Stomach smooth muscle (tissue), 2 donors: Measurements from ENCODE around the gene CDR2.
A peak's percentile ranks its signal among the peaks of the same experiment; 100 is the strongest.
"Not testable (repeated sequence)": the region's sequence is repeated elsewhere in the genome, so short reads cannot be mapped to it uniquely, and the experiment has no call there.

Experiments
- H3K27ac ChIP-seq: one replicate; pipeline ENCODE4 v1.7.0; 2013; ENCODE audit warnings: mild to moderate bottlenecking, low read length, inconsistent platforms
- H3K27me3 ChIP-seq, 2 donors: one replicate each; pipeline ENCODE4 v1.7.0; 2013; ENCODE audit warnings: low read length in 2 of 2; ENCODE audit not compliant: insufficient read depth in 2 of 2, control insufficient read depth in 1 of 2
- H3K36me3 ChIP-seq, 2 donors: one replicate each; pipeline ENCODE4 v1.7.0; 2013; ENCODE audit warnings: low read length in 2 of 2; ENCODE audit not compliant: control insufficient read depth in 2 of 2, insufficient read depth in 2 of 2
- H3K4me1 ChIP-seq: one replicate; pipeline ENCODE4 v1.7.0; 2013; ENCODE audit warnings: low read length; ENCODE audit not compliant: control insufficient read depth, insufficient read depth
- H3K4me3 ChIP-seq, 2 donors: one replicate each; pipeline ENCODE4 v1.7.0; 2013; ENCODE audit warnings: low read length in 2 of 2
- H3K9ac ChIP-seq, 2 donors: one replicate each; pipeline ENCODE4 v1.7.0; 2013; ENCODE audit warnings: low read length in 2 of 2, mild to moderate bottlenecking in 1 of 2
- H3K9me3 ChIP-seq, 2 donors: one replicate each; pipeline ENCODE4 v1.7.0; 2013; ENCODE audit warnings: low read length in 2 of 2; ENCODE audit not compliant: control insufficient read depth in 2 of 2
- donor health status: healthy.
- donor health status: Pancreatic carcinoma.

The CDR2 gene

DNA sequence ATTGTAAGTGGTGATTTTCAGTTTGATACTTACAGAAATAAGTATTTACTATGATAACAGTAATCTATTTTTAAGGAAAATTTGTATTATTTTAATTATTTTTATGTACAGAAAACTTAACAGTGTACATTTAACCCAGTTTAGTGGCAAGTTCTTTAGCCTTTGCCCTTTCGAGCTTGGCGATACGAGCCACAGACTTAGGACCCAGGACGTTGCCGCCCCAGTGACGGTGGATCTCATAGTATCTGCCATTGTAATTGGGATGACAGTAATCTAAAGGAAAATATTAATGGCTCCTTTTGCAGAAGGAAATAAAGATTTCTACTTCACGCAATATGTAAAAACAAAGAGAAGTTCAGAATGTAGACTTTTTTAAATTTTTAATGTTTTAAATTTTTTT, 5.2 kb upstream of the CDR2 start:
- Histone ChIP-seq H3K4me1 (peaks cover 5% of the 10 kb centered on the region), H3K9ac (no peak overlapping the region), H3K27ac (no peak overlapping the region), H3K4me3 (no peak overlapping the region), H3K9me3 (no peaks in the 10 kb centered on the region), H3K27me3 (no peaks in the 10 kb centered on the region), H3K36me3 (no peaks in the 10 kb centered on the region)

GRCh38 chr16:22375963-22376640, 1.7 kb upstream of the CDR2 start:
- Histone ChIP-seq H3K9ac (no peak overlapping the region), H3K4me3 (no peak overlapping the region), H3K4me1 (peaks cover 13% of the 10 kb centered on the region), H3K27me3 (no peaks in the 10 kb centered on the region), H3K9me3 (no peaks in the 10 kb centered on the region), H3K36me3 (no peaks in the 10 kb centered on the region), H3K27ac (no peak overlapping the region)

GRCh38 chr16:22375117-22375962, 921 bp upstream of the CDR2 start:
- H3K4me3 ChIP-seq: peak overlapping the region; percentile 69 to 88
- peaks cover 13% of the 10 kb centered on the region for H3K4me1 ChIP-seq
- H3K9me3 ChIP-seq: no peaks in the 10 kb centered on the region
- H3K27me3 ChIP-seq: no peaks in the 10 kb centered on the region
- H3K36me3 ChIP-seq: no peaks in the 10 kb centered on the region
- no peak overlapping the region for H3K27ac ChIP-seq
- peak overlapping the region; percentile 56 to 73 for H3K9ac ChIP-seq

GRCh38 chr16:22373662-22374310, 633 bp downstream of the CDR2 start:
- Histone ChIP-seq H3K9ac (peak overlapping the region; percentile 89 to 95), H3K4me1 (peaks cover 22% of the 10 kb centered on the region), H3K27ac (peak overlapping the region; percentile 88), H3K4me3 (peak overlapping the region; percentile 69 to 88), H3K9me3 (no peaks in the 10 kb centered on the region), H3K36me3 (no peaks in the 10 kb centered on the region), H3K27me3 (no peaks in the 10 kb centered on the region)

DNA sequence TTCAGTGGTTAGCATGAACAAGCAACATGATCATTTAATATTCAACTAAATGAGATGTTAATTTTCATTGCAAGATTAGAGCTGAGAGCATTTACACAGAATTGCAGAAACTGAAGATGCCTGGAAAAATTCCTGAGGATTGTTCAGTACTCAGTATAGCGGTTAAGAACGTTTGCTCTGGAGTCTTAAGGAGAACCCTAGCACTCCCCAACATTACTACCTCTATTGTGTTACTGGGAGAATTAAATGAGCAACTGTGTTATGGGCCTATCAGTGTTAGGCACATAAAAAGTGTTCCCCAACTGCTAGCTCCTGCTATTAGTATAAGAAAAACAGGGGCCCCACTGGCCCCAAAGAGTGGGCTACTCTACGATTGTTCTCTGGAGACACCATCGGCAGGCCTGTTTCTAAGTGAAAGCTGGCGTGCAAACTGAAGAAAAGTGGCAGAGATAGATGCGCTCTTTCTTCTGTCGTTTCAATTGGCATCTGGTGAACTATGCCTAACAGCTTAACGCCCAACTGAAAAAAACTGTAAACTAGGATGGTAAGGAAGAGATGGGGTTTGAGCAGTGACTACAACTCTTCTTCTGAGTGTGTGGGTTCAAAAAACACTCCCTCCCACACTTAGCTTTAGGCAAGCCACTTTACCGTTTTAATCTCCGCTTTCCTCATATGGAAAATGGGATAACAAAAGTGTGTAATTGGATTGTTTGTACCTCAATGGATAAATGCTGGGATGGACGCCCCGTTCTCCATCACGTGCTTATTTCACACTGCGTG, 1.3 kb downstream of the CDR2 start:
- Histone ChIP-seq H3K9ac (peak overlapping the region; percentile 89 to 95), H3K36me3 (no peaks in the 10 kb centered on the region), H3K27me3 (no peaks in the 10 kb centered on the region), H3K9me3 (no peaks in the 10 kb centered on the region), H3K4me3 (peak overlapping the region; percentile 69 to 88), H3K27ac (peak overlapping the region; percentile 88), H3K4me1 (peaks cover 22% of the 10 kb centered on the region)

GRCh38 chr16:22370038-22370820, 4.2 kb downstream of the CDR2 start:
- Histone ChIP-seq H3K27ac (peak overlapping the region; percentile 89), H3K9ac (peak overlapping the region; percentile 52 to 82), H3K27me3 (no peaks in the 10 kb centered on the region), H3K9me3 (no peaks in the 10 kb centered on the region), H3K4me3 (no peak overlapping the region), H3K4me1 (peaks cover 26% of the 10 kb centered on the region), H3K36me3 (no peaks in the 10 kb centered on the region)

- Histone ChIP-seq H3K4me1 (peaks cover 26% of the 10 kb centered on the region), H3K4me3 (peak overlapping the region in 1 of 2 donors; percentile 30), H3K27me3 (no peaks in the 10 kb centered on the region), H3K9ac (peak overlapping the region; percentile 52 to 82), H3K36me3 (peaks cover 3 to 4% of the 10 kb centered on the region in 2 donors), H3K9me3 (no peaks in the 10 kb centered on the region), H3K27ac (peak overlapping the region; percentile 89)
Measured at GRCh38 chr16:22369221-22369811, 5.1 kb downstream of the CDR2 start.

GRCh38 chr16:22368200-22368826, 6.1 kb downstream of the CDR2 start:
- not testable (repeated sequence) for H3K4me3 ChIP-seq, H3K9me3 ChIP-seq, H3K27me3 ChIP-seq
- Histone ChIP-seq H3K9ac (peak overlapping the region in 1 of 2 donors; percentile 82), H3K36me3 (peaks cover 12 to 13% of the 10 kb centered on the region in 2 donors), H3K4me1 (peaks cover 26% of the 10 kb centered on the region), H3K27ac (peak overlapping the region; percentile 89)

DNA sequence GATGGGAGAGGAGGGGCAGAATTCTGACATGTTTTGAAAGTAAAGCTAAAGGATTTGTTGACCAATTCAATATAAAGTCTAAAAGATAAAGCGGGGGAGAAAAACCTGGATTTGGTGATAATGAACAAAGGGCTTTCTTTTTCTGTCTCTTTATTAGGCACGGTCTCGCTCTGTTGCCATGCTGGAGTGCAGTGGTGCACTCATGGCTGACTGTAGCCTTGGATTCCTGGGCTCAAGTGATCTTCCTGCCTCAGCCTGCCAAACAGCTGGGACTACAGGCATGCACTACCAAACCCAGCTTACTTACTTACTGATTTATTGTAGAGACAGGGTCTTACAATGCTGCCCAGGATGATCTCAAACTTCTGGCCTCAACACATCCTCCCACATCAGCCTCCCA, 7.5 kb downstream of the CDR2 start:
- peaks cover 20% of the 10 kb centered on the region for H3K4me1 ChIP-seq
- no peaks in the 10 kb centered on the region for H3K9me3 ChIP-seq

More for the DNA sequence above, 7.5 kb downstream of the CDR2 start:
- H3K4me3 ChIP-seq: no peak overlapping the region
- no peaks in the 10 kb centered on the region for H3K27me3 ChIP-seq
- no peak overlapping the region for H3K27ac ChIP-seq
- H3K36me3 ChIP-seq: peaks cover 15 to 17% of the 10 kb centered on the region in 2 donors
- H3K9ac ChIP-seq: no peak overlapping the region
